Prostate gland (tissue), 2 donors: ENCODE results near the gene CAMK2D.

Experiments
- POLR2A ChIP-seq: fragments of 450-650 bp; IDR thresholded peaks from one replicate; pipeline ENCODE4 v1.6.1; 2016; ENCODE audit warnings: antibody characterized with exemption, mild to moderate bottlenecking
- TF ChIP-seq, protein P1 (sequence below), 4 experiments: fragments of 200-600 bp in 2 of 4; fragments of 450-650 bp in 2 of 4; sonication (generic) in 2 of 4; IDR thresholded peaks; 1 replicate in 3 of 4; 2 replicates in 1 of 4; pipeline ENCODE4 v1.5.1; 2016 to 2019; ENCODE audit warnings: antibody characterized with exemption in 4 of 4, mild to moderate bottlenecking in 2 of 4, moderate library complexity in 2 of 4

DNA sequence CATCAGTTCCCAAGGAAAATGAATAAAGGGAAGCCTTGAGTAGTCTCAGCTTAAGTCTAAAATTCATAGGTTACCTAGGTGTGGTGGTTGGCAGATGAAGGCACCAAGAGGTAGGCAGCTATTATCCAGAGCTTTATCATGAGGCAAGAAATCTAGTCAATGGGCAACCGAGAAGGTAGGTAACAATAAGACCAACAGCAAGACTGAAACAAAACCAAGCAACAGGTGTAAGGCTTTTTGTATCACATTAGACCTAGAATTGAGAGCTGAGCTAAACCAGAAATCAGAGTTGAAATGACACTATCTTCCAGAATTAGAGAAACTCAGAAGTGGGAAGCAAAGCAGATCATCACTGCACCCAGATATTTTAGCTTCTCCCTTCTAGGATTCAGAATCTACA, 117.1 kb downstream of the CAMK2D start:
- no peak for TF ChIP-seq POLR2A
- TF ChIP-seq, protein P1, sequence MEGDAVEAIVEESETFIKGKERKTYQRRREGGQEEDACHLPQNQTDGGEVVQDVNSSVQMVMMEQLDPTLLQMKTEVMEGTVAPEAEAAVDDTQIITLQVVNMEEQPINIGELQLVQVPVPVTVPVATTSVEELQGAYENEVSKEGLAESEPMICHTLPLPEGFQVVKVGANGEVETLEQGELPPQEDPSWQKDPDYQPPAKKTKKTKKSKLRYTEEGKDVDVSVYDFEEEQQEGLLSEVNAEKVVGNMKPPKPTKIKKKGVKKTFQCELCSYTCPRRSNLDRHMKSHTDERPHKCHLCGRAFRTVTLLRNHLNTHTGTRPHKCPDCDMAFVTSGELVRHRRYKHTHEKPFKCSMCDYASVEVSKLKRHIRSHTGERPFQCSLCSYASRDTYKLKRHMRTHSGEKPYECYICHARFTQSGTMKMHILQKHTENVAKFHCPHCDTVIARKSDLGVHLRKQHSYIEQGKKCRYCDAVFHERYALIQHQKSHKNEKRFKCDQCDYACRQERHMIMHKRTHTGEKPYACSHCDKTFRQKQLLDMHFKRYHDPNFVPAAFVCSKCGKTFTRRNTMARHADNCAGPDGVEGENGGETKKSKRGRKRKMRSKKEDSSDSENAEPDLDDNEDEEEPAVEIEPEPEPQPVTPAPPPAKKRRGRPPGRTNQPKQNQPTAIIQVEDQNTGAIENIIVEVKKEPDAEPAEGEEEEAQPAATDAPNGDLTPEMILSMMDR (IDR thresholded peaks at IDR 0.05), result no peak
